ENCODE data around the gene SYNPO2L.

- no peak for TF ChIP-seq CTCF (IDR thresholded peaks at IDR 0.05)
- TF ChIP-seq EP300 (IDR thresholded peaks at IDR 0.05; ENCODE audit: low read depth): no peak
- no peak for TF ChIP-seq POLR2A (IDR thresholded peaks at IDR 0.05)
- TF ChIP-seq POLR2AphosphoS5 (IDR thresholded peaks at IDR 0.05): no peak
These were observed 14.3 kb downstream of the SYNPO2L start, which contains the start of gene MYOZ1 for GRCh38 chr10:73641328-73642060.

Data from transverse colon (tissue), 4 donors.